Measurements from ENCODE around the gene FN1.

DNA sequence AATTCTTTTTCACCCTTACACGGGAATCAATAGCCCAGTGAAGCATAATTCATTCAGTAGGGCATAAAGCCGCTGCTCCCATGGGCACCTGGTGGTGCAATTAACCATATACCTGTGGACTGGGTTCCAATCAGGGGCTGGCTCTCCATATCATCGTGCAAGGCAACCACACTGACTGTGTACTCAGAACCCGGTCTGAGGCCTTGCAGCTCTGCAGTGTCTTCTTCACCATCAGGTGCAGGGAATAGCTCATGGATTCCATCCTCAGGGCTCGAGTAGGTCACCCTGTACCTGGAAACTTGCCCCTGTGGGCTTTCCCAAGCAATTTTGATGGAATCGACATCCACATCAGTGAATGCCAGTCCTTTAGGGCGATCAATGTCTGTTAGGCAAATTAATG lies 55.2 kb downstream of the FN1 start:
- TF ChIP-seq CTCF (optimal IDR thresholded peaks at IDR 0.05 in 1 of 3, IDR thresholded peaks at IDR 0.05 in 1 of 3, conservative IDR thresholded peaks at IDR 0.05 in 1 of 3; ENCODE audit: extremely low read depth in 1 of 3, insufficient read depth in 2 of 3, low read length in 3 of 3) (no peak), EZH2 (IDR thresholded peaks at IDR 0.05; ENCODE audit: low read length) (no peak)
